Transverse colon (tissue), 4 donors: ENCODE measurements around the gene TAS2R38. TPM values are rescaled to one million over a fixed set of nuclear protein-coding genes. Genes with fewer than 3 reads are reported as not detected.

ENCODE experiments used
- DNase-seq: peaks from one replicate; pipeline ENCODE4 v3.0.0-alpha.2; 2019
- H3K27ac ChIP-seq, 4 donors: fragments of 200-600 bp; sonication (generic); 2 replicates each; pipeline ENCODE4 v1.5.1; 2016 to 2018; ENCODE audit warnings: inconsistent platforms in 4 of 4
- H3K27me3 ChIP-seq: fragments of 200-600 bp; sonication (generic); 2 replicates; pipeline ENCODE4 v1.5.1; 2017; ENCODE audit warnings: inconsistent platforms
- H3K36me3 ChIP-seq, 4 donors: fragments of 200-600 bp; sonication (generic); 2 replicates each; pipeline ENCODE4 v1.5.1; 2017 to 2019; ENCODE audit warnings: inconsistent platforms in 4 of 4
- H3K4me1 ChIP-seq, 4 donors: fragments of 200-600 bp; sonication (generic); 2 replicates each; pipeline ENCODE4 v1.5.1; 2017 to 2020; ENCODE audit warnings: inconsistent platforms in 4 of 4
- H3K4me3 ChIP-seq, 4 donors: fragments of 200-600 bp; sonication (generic); 1 replicate in 1 of 4; 2 replicates in 3 of 4; pipeline versions ENCODE4 v1.5.1 to v1.6.1; 2017 to 2019; ENCODE audit warnings: inconsistent platforms in 4 of 4
- H3K9me3 ChIP-seq, 2 donors: fragments of 200-600 bp; sonication (generic); 2 replicates each; pipeline ENCODE4 v1.5.1; 2017 to 2019; ENCODE audit warnings: inconsistent platforms in 2 of 2
- EP300 ChIP-seq: sonication (generic); formaldehyde crosslinking; IDR thresholded peaks from one replicate; pipeline ENCODE4 v1.6.1; 2017; ENCODE audit warnings: antibody characterized with exemption, low read depth
- POLR2A ChIP-seq: fragments of 450-650 bp; IDR thresholded peaks from one replicate; pipeline ENCODE4 v1.6.1; 2016; ENCODE audit warnings: antibody characterized with exemption, mild to moderate bottlenecking, moderate library complexity
- POLR2AphosphoS5 ChIP-seq, 3 donors: sonication (generic); formaldehyde crosslinking; IDR thresholded peaks; one replicate each; pipeline ENCODE4 v1.6.1; 2016; ENCODE audit warnings: antibody characterized with exemption in 3 of 3
- WGBS, 2 donors: methylation state at CpG; one replicate each; pipeline ENCODE4 v1.1.5; 2018; ENCODE audit warnings: low coverage in 1 of 2; 5-methylcytosine and 5-hydroxymethylcytosine counted together
- in situ Hi-C, 4 donors: fragments of 200-750 bp; cut with MboI; loops; one replicate each; pipeline versions ENCODE4 v1.15.0 to v1.15.1; 2017; ENCODE audit warnings: low sequenced_read_pairs in 3 of 4, low pct_ligation_motif_present in 1 of 4, low pct_unique_long_range_greater_than_20kb in 1 of 4
- intact Hi-C: fragments of 100-400 bp; cut with DNase I; formaldehyde crosslinking; loops from one replicate; pipeline ENCODE4 v1.15.1; 2023; ENCODE audit warnings: low total_unique reads
- total RNA-seq, 4 donors: library from RNA; depleted of rRNA; stranded (reverse); fragments of >200 nt; gene quantifications; one replicate each; pipeline ENCODE4 v1.1.0, GENCODE V29; 2016
- TF ChIP-seq, protein P1 (sequence below), 5 experiments: fragments of 200-600 bp in 3 of 5; fragments of 450-650 bp in 2 of 5; sonication (generic) in 3 of 5; IDR thresholded peaks; 1 replicate in 2 of 5; 2 replicates in 3 of 5; pipeline ENCODE4 v1.5.1; 2016 to 2017; ENCODE audit warnings: antibody characterized with exemption in 5 of 5, inconsistent platforms in 3 of 5, mild to moderate bottlenecking in 2 of 5, moderate library complexity in 1 of 5

The TAS2R38 gene
- not detected for total RNA-seq

DNA sequence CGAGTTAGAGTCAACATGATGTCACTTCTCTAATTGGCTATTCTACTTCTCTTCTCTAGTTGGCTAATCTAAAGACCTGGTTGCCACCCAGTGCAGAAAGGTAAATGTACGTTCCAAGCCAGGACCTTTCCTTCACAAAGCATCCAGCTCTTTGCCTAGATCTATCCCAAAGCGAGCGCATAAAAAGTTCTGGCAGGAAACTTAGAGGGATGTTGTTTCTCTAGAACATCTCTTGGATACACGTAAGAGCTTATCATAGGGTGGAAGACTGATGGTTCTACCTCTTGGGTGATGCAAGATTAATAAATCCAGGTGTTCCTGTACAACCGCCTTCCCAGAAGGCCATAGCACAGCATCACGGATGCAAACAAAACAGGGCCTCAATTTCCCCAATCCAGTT is at the start of gene TAS2R38:
TAS2R38 (minus strand) TSS at position 101 of the 400 bp plus-strand sequence; CDS start at position 17, 84 bp downstream.
- H3K27me3 ChIP-seq, result no peaks in the 10 kb centered on the region
- H3K4me3 ChIP-seq, result no peak within 1 kb of the TSS
- in situ Hi-C loops (loop anchor here in 3 of 4 donors (10.0 to 25.0 kb wide), 2 partner anchors 211 to 214 kb away; no protein-coding TSS in a partner anchor), intact Hi-C loops (no loop called here)
- TF ChIP-seq POLR2AphosphoS5 (IDR thresholded peaks at IDR 0.05), result no peak
- TF ChIP-seq EP300, result no peak
- TF ChIP-seq, protein P1, sequence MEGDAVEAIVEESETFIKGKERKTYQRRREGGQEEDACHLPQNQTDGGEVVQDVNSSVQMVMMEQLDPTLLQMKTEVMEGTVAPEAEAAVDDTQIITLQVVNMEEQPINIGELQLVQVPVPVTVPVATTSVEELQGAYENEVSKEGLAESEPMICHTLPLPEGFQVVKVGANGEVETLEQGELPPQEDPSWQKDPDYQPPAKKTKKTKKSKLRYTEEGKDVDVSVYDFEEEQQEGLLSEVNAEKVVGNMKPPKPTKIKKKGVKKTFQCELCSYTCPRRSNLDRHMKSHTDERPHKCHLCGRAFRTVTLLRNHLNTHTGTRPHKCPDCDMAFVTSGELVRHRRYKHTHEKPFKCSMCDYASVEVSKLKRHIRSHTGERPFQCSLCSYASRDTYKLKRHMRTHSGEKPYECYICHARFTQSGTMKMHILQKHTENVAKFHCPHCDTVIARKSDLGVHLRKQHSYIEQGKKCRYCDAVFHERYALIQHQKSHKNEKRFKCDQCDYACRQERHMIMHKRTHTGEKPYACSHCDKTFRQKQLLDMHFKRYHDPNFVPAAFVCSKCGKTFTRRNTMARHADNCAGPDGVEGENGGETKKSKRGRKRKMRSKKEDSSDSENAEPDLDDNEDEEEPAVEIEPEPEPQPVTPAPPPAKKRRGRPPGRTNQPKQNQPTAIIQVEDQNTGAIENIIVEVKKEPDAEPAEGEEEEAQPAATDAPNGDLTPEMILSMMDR (IDR thresholded peaks at IDR 0.05), result no peak
- TF ChIP-seq POLR2A, result no peak
- no peaks in the 10 kb centered on the region for H3K36me3 ChIP-seq
- H3K9me3 ChIP-seq, result no peaks in the 10 kb centered on the region
- peaks cover 0 to 6% (median 0%) of the 10 kb centered on the region in 4 donors for H3K4me1 ChIP-seq
- no peak for DNase-seq
- WGBS, 2 donors, result 85% methylated on average over 7 of the region's 7 CpGs; no CpG with 5 or more reads in 1 of the 2 donors
- H3K27ac ChIP-seq, result no peak within 1 kb of the TSS

DNA sequence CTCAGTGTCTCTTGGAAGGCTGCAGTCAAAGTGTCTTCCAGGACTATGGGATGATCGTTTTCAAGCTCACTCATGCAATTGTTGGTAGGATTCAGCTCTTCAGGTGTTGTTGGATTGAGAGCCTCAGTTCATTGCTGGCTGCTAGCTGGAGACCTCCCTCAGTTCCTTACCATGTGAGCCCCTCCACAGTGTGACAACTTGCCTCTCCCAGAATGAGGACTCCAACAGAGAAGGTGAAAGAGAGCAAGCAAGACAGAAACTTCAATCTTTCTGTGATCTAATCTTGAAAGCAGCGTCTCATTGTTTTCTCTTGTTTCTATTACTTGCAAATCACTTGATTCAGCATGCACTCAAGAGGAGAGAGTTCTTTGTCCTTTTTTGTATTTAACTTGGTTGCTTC is 44.6 kb upstream of the TAS2R38 start:
- WGBS, 2 donors, result 75 to 83% methylated on average over 1 to 2 of the region's 2 CpGs
- DNase-seq, result no peak
- Histone ChIP-seq H3K4me3 (no peak overlapping the region), H3K27me3 (no peaks in the 10 kb centered on the region), H3K36me3 (no peaks in the 10 kb centered on the region), H3K27ac (no peak overlapping the region), H3K9me3 (no peaks in the 10 kb centered on the region), H3K4me1 (no peaks in the 10 kb centered on the region)
- in situ Hi-C loops, result no loop called here
- intact Hi-C loops, result no loop called here
- TF ChIP-seq, protein P1 (IDR thresholded peaks at IDR 0.05), result no peak
- no peak for TF ChIP-seq EP300
- no peak for TF ChIP-seq POLR2A
- no peak for TF ChIP-seq POLR2AphosphoS5 (IDR thresholded peaks at IDR 0.05)

DNA sequence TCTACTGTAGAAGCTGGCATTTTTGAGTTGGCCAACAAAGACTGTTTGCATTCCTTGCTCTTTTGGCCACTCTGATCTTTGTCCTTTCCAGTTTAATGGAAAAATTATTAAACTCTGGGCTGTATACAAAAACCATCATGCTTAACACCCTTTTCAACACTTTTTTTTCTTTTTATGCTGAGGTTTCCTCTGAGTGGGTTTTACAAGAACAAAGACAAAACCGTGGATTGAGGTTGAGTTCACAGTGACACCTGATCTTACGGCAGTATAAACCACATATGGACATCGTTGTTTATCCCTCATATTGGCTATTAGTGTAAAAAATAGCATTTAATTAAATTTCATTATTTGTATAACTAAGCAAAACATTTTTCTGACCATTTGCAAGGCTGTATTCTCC is 43.9 kb upstream of the TAS2R38 start:
- Histone ChIP-seq H3K27me3 (no peaks in the 10 kb centered on the region), H3K27ac (no peak overlapping the region), H3K36me3 (no peaks in the 10 kb centered on the region), H3K4me1 (no peaks in the 10 kb centered on the region), H3K9me3 (no peaks in the 10 kb centered on the region), H3K4me3 (no peak overlapping the region)
- DNase-seq, result no peak
- intact Hi-C loops (no loop called here), in situ Hi-C loops (no loop called here)
- 72 to 83% methylated on average over 3 of the region's 3 CpGs for WGBS, 2 donors
- TF ChIP-seq, protein P1 (IDR thresholded peaks at IDR 0.05), result no peak
- TF ChIP-seq POLR2AphosphoS5 (IDR thresholded peaks at IDR 0.05) (no peak), POLR2A (no peak), EP300 (no peak)

DNA sequence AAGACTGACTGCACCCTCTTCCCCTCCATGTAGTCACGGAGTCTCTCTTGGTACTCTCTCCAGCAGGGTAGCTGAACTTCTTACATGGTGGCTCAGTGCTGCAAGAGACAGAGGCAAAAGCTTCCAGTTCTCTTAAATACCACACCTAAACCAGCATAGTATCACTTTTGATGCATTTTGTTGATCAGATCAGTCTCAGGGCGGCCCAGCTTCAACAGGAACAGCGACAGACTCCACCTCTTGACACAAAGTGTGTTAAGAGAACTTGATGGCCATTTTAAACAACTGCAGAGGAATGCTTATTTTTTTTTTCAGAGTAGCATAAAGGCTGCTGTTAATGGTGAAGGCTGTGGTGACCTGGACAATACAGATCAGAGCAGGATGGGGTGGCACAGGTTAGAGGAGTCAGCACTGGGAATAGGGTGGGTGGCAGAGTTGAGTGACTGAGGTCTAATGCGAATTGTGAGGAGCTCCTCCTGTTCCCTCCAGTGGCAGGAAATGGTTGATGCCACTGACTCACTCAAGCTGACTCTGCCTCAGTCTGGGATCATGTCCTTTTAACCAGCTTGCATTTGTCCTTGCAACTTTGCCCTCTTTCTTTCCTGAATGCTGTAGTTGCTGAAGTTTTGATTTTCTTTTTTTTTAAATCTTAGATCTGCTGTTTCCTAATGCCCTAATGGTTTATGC is 39.4 kb upstream of the TAS2R38 start:
- Histone ChIP-seq H3K27me3 (no peaks in the 10 kb centered on the region), H3K4me1 (peaks cover 0 to 24% (median 1%) of the 10 kb centered on the region in 4 donors), H3K36me3 (no peaks in the 10 kb centered on the region), H3K4me3 (no peak overlapping the region), H3K27ac (no peak overlapping the region), H3K9me3 (no peaks in the 10 kb centered on the region)
- intact Hi-C loops, result no loop called here
- no peak for DNase-seq
- WGBS, 2 donors, result 80 to 89% methylated on average over 1 to 4 of the region's 4 CpGs
- in situ Hi-C loops, result no loop called here
- TF ChIP-seq POLR2AphosphoS5 (IDR thresholded peaks at IDR 0.05) (no peak), EP300 (no peak), POLR2A (no peak)
- TF ChIP-seq, protein P1 (IDR thresholded peaks at IDR 0.05), result no peak
